Fibroblast of peridontal ligament (primary cell): ENCODE measurements around the gene TTC24.
"Not testable (repeated sequence)": the region's sequence is repeated elsewhere in the genome, so short reads cannot be mapped to it uniquely, and the experiment has no call there.

Experiments used
- DNase-seq: peaks from one replicate; pipeline ENCODE4 v3.0.0-alpha.2; 2010; ENCODE audit errors: extremely low read depth

TTC24 gene

GRCh38 chr1:156608036-156608674, 28.6 kb downstream of the TTC24 start:
- DNase-seq, result peak; percentile 79

GRCh38 chr1:156608981-156609380, 29.5 kb downstream of the TTC24 start:
- DNase-seq, result no peak

- not testable (repeated sequence) for DNase-seq
These were observed 30.5 kb downstream of the TTC24 start for GRCh38 chr1:156610072-156610471.

GRCh38 chr1:156612666-156613065, 33.1 kb downstream of the TTC24 start:
- DNase-seq, result no peak

GRCh38 chr1:156615946-156616345, 36.4 kb downstream of the TTC24 start:
- no peak for DNase-seq

- peak; percentile 28 for DNase-seq
These were observed 36.9 kb downstream of the TTC24 start for GRCh38 chr1:156616463-156616862.

GRCh38 chr1:156618853-156619581, 39.5 kb downstream of the TTC24 start, which contains the start of gene HAPLN2:
TSS of gene HAPLN2 (plus strand) at chr1:156619415. CDS start at chr1:156623491, 4,076 bp downstream.
- no peak for DNase-seq

GRCh38 chr1:156619582-156619955, 40.0 kb downstream of the TTC24 start:
- DNase-seq, result no peak

GRCh38 chr1:156622581-156623297, 43.2 kb downstream of the TTC24 start:
- no peak for DNase-seq

- DNase-seq, result no peak
These were observed 44.7 kb downstream of the TTC24 start for GRCh38 chr1:156623946-156624813.

GRCh38 chr1:156624814-156625435, 45.4 kb downstream of the TTC24 start:
- DNase-seq, result no peak

GRCh38 chr1:156625436-156626078, 46.0 kb downstream of the TTC24 start:
- peak; percentile 43 for DNase-seq

- no peak for DNase-seq
These were observed 46.5 kb downstream of the TTC24 start for GRCh38 chr1:156626079-156626438.

GRCh38 chr1:156627313-156627880, 47.9 kb downstream of the TTC24 start:
- peak; percentile 62 for DNase-seq

- no peak for DNase-seq
These were observed 50.4 kb downstream of the TTC24 start for GRCh38 chr1:156629823-156630449.

- DNase-seq, result not testable (repeated sequence)
These were observed 51.6 kb downstream of the TTC24 start for GRCh38 chr1:156631152-156631551.

- DNase-seq, result no peak
These were observed 52.8 kb downstream of the TTC24 start for GRCh38 chr1:156632355-156632754.
